Right lobe of liver (tissue), 6 donors: ENCODE measurements around the gene WASF3. TPM values are rescaled to one million over a fixed set of nuclear protein-coding genes. Genes with fewer than 3 reads are reported as not detected.

ENCODE experiments used
- ATAC-seq, 4 donors: fragments of 200-7000 bp; cut with Tn5 transposase; one replicate each; pipeline ENCODE4 v1.9.1; 2020; ENCODE audit warnings: mild to moderate bottlenecking in 4 of 4, moderate library complexity in 4 of 4
- DNase-seq, 3 donors: peaks; one replicate each; pipeline ENCODE4 v3.0.0-alpha.2; 2020
- H3K27ac ChIP-seq, 3 donors: fragments of 200-600 bp; one replicate each; pipeline ENCODE4 v1.8.0; 2022
- H3K27me3 ChIP-seq, 2 donors: fragments of 200-600 bp; one replicate each; pipeline ENCODE4 v1.8.0; 2022
- H3K36me3 ChIP-seq, 4 donors: fragments of 200-600 bp; sonication (generic) in 1 of 4; one replicate each; pipeline versions ENCODE4 v1.5.1 to v1.8.0; 2017 to 2022; ENCODE audit warnings: control low read depth in 1 of 4
- H3K4me1 ChIP-seq, 4 donors: fragments of 200-600 bp; sonication (generic) in 1 of 4; one replicate each; pipeline versions ENCODE4 v1.5.1 to v1.8.0; 2017 to 2022; ENCODE audit warnings: control low read depth in 1 of 4
- H3K4me3 ChIP-seq, 3 donors: fragments of 200-600 bp; one replicate each; pipeline ENCODE4 v1.8.0; 2022
- H3K9me3 ChIP-seq, 4 donors: fragments of 200-600 bp; sonication (generic) in 1 of 4; one replicate each; pipeline versions ENCODE4 v1.5.1 to v1.8.0; 2017 to 2022; ENCODE audit warnings: control low read depth in 1 of 4
- POLR2A ChIP-seq: fragments of 450-650 bp; IDR thresholded peaks from one replicate; pipeline ENCODE4 v1.6.1; 2017; ENCODE audit warnings: antibody characterized with exemption, mild to moderate bottlenecking
- WGBS: methylation state at CpG from one replicate; pipeline ENCODE4 v1.1.6; 2018; ENCODE audit warnings: low coverage, low lambda C conversion rate; ENCODE audit not compliant: insufficient coverage; ENCODE audit errors: missing lambda C conversion rate; 5-methylcytosine and 5-hydroxymethylcytosine counted together
- intact Hi-C, 2 donors: fragments of 100-400 bp; cut with DNase I; formaldehyde crosslinking; loops; one replicate each; pipeline versions ENCODE4 v1.11.2 to v1.14.1; 2022
- total RNA-seq, 6 experiments: library from RNA; depleted of rRNA in 2 of 6; stranded (reverse); fragments of >200 nt in 2 of 6; fragmentation: NEBNext Ultra II Directional in 3 of 6; extraction: Animal tissue kit (Norgen Biotek cat#: 25700) in 3 of 6; gene quantifications; one replicate each; pipeline versions ENCODE4 v1.1.0 to v1.2.4, GENCODE V29; 2016 to 2023
- TF ChIP-seq, protein P1 (sequence below), 4 donors: fragments of 200-600 bp in 3 of 4; fragments of 450-650 bp in 1 of 4; IDR thresholded peaks; one replicate each; pipeline versions ENCODE4 v1.5.1 to v1.8.0; 2016 to 2022; ENCODE audit warnings: antibody characterized with exemption in 4 of 4, mild to moderate bottlenecking in 2 of 4
- donor health status: DM: no; HTN: yes; CAD: no.
- donor health status: DM: no; HTN: no; CAD: no.
- donor health status: DM: no; HTN: no; CAD: no.
- donor health status: DM: no; HTN: yes; CAD: no.
- donor health status: DM: no; HTN: yes; CAD: no.

Gene WASF3
- total RNA-seq, 6 experiments from 2014 or later, result 5.8 to 14.5 (median 8.3) TPM

DNA sequence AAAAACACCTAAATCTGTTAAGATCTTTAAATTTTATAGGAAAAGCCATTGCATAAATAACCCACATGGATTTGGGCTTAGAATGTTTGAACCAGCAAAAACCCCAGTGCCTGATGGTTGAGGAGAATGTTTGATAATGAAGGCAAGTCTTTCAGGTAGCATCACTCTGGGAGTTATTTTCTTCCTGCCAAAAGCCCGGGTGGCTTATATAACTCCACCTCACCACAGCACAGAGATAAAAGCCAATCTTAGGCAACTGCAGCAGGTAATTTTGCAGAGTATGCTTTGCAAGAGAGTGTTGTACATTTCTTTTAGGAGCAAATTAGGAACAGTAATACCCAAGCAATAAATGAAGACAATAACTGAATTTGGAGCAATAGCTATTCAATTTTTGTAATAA lies 7.8 kb upstream of the WASF3 start:
- 7% methylated on average over 1 of the region's 1 CpG for WGBS
- no peak for ATAC-seq

DNA sequence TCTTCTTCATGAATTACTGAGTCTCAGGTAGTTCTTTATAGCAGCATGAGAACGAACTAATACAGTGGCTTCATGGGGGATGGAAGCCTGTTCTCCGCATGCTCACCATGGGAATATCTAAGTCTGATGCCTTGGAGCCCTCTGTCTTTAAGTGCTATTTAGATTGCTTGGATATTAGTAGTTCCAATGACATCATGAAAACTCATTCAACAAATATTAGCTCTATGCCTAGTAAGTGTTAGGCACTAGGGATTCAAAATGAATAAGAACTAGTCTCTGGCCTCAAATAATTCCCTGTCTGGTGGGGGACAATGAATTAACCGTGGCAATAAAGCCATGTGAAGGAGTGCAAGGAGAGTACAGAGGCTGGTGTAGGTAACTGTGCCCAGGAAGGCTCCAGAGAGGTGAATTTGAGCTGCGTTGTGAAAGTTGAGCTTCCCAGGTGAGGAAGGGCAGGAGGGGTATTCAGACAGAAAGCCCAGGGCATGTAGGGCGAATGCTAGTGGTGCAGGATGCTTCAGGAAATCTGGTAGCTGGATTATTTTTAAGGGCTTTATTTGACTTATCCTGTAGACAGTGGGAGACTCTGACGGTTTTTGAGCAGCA lies 6.1 kb upstream of the WASF3 start:
- intact Hi-C loops, result no loop called here
- Histone ChIP-seq H3K9me3 (no peaks in the 10 kb centered on the region), H3K27me3 (no peaks in the 10 kb centered on the region), H3K27ac (no peak overlapping the region), H3K4me3 (no peak overlapping the region), H3K4me1 (no peaks in the 10 kb centered on the region), H3K36me3 (no peaks in the 10 kb centered on the region)
- no peak for DNase-seq
- WGBS, result 50% methylated on average over 6 of the region's 6 CpGs
- TF ChIP-seq POLR2A, result no peak
- no peak for ATAC-seq

More for the DNA sequence above, 7.8 kb upstream of the WASF3 start:
- no peaks in the 10 kb centered on the region for H3K27me3 ChIP-seq
- H3K4me1 ChIP-seq, result no peaks in the 10 kb centered on the region
- no peak for TF ChIP-seq POLR2A
- intact Hi-C loops, result no loop called here
- no peak overlapping the region for H3K4me3 ChIP-seq
- no peaks in the 10 kb centered on the region for H3K36me3 ChIP-seq
- no peaks in the 10 kb centered on the region for H3K9me3 ChIP-seq
- H3K27ac ChIP-seq, result no peak overlapping the region
- no peak for DNase-seq

DNA sequence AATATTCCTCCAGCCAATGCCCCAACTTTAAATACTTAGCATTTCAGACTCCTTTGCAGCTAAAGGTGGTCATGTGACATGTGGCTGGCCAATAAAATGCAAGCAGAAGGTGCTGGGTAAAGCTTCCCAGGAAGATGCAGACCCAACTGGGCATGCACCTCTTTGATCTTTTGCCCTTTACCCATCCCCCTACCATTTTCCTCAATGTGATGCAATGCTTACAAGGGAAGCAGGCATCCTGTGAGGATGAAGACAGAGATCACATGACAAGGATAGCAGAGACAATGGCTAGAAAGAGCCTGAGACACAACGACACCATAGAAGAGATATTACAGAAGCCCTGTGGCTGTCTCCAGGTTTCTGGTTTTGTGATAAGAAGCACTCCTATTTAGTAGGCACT lies 2.1 kb upstream of the WASF3 start:
- ATAC-seq (no peak), DNase-seq (no peak)
- Histone ChIP-seq H3K4me3 (no peak overlapping the region), H3K4me1 (peaks cover 0 to 5% (median 0%) of the 10 kb centered on the region in 4 donors), H3K27me3 (no peaks in the 10 kb centered on the region), H3K27ac (no peak overlapping the region), H3K36me3 (no peaks in the 10 kb centered on the region), H3K9me3 (no peaks in the 10 kb centered on the region)
- WGBS, result 53% methylated on average over 1 of the region's 1 CpG
- intact Hi-C loops, result no loop called here
- no peak for TF ChIP-seq POLR2A
- TF ChIP-seq, protein P1, sequence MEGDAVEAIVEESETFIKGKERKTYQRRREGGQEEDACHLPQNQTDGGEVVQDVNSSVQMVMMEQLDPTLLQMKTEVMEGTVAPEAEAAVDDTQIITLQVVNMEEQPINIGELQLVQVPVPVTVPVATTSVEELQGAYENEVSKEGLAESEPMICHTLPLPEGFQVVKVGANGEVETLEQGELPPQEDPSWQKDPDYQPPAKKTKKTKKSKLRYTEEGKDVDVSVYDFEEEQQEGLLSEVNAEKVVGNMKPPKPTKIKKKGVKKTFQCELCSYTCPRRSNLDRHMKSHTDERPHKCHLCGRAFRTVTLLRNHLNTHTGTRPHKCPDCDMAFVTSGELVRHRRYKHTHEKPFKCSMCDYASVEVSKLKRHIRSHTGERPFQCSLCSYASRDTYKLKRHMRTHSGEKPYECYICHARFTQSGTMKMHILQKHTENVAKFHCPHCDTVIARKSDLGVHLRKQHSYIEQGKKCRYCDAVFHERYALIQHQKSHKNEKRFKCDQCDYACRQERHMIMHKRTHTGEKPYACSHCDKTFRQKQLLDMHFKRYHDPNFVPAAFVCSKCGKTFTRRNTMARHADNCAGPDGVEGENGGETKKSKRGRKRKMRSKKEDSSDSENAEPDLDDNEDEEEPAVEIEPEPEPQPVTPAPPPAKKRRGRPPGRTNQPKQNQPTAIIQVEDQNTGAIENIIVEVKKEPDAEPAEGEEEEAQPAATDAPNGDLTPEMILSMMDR (IDR thresholded peaks at IDR 0.05), result no peak

DNA sequence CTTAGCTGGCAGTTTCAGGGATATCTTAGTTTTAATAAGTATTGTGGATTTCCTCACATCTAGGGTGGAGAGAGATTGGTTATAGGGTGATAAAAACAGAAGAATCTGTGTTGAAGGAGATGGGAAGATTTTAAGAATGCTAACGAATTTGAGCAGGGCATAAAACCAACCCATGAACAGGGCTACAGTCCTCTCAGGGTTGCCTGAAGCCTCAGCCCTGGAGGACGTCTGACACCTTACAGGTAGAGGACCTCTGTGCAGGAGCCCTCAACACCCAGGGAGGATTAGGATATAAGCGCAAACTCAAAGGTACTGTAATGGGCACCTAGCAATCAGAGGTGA lies 461 bp upstream of the WASF3 start:
- peak overlapping the region; percentile 8 to 44 (median 37) for H3K4me3 ChIP-seq
- H3K27me3 ChIP-seq, result no peaks in the 10 kb centered on the region
- DNase-seq (no peak), ATAC-seq (peak; percentile 47 to 71 (median 57))
- no peak overlapping the region for H3K27ac ChIP-seq
- no peaks in the 10 kb centered on the region for H3K9me3 ChIP-seq
- H3K36me3 ChIP-seq, result no peaks in the 10 kb centered on the region
- peaks cover 0 to 5% (median 0%) of the 10 kb centered on the region in 4 donors for H3K4me1 ChIP-seq
- intact Hi-C loops, result no loop called here
- WGBS, result 0% methylated on average over 2 of the region's 3 CpGs
- TF ChIP-seq POLR2A, result no peak
- TF ChIP-seq, protein P1 (IDR thresholded peaks at IDR 0.05), result no peak

DNA sequence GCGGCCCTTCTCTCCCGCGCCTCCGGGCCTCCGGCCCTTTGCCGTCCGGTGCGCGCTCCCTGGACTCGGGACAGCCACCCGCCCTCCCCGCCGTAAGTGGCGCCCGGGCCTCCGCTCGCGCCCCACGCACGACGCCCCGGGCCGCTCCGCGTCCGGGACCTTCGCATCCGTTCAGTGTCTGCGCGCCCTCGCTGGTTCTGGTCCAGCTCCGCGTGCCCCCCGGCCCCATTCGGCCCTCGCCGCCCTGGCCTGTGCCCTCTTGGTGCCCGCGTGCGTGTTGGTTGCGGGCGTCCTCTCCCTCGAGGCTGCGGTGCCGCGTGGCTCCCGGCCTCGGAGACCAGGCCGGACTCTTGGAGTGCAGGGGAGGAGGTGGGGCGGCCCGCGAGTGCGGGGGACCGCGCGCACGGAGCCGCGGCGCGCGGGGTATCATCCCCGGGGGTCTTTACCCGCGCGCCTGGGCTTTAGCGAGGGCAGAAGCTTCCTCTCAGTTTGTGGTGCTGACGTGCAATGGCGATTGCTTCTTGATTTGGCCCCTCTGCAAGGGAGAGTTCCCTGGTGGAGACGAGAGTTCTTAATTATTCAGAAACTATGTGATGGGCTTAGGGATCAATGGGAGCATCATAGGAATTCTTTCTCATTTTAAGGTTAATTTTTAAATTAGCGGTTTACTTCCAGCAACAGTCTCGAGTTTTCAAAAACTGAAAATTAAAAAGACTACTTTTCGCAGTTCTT lies 757 bp downstream of the WASF3 start:
- WGBS, result 5% methylated on average over 12 of the region's 73 CpGs
- Histone ChIP-seq H3K4me1 (peaks cover 0 to 5% (median 0%) of the 10 kb centered on the region in 4 donors), H3K27me3 (no peaks in the 10 kb centered on the region), H3K9me3 (no peaks in the 10 kb centered on the region), H3K27ac (peak overlapping the region in 2 of 3 donors; percentile 48 to 65), H3K4me3 (peak overlapping the region; percentile 62 to 71 (median 65)), H3K36me3 (no peaks in the 10 kb centered on the region)
- intact Hi-C loops, result no loop called here
- DNase-seq, result no peak
- TF ChIP-seq POLR2A, result no peak
- TF ChIP-seq, protein P1 (IDR thresholded peaks at IDR 0.05), result no peak
- ATAC-seq, result peak; percentile 1 to 15 (median 6)
